Measurements from ENCODE around the gene LCNL1.

DNA sequence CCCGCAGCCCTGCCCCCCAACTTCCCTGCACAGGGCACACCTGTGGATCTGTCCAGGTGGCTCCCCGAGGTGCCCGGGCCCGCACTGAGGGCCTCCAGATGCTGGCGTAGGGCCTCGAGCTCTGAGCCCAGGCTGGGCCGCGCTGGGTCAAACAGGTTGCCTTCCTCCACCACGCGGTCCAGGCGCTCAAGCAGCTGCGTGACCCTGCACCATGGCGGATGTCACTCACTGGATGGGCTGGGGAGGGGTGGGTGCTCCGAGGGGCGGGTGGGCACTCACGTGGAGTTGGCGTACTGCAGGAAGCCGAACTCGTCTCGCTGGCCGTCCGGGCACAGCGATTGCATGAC, 39.8 kb downstream of the LCNL1 start:
- TF ChIP-seq, protein P1, sequence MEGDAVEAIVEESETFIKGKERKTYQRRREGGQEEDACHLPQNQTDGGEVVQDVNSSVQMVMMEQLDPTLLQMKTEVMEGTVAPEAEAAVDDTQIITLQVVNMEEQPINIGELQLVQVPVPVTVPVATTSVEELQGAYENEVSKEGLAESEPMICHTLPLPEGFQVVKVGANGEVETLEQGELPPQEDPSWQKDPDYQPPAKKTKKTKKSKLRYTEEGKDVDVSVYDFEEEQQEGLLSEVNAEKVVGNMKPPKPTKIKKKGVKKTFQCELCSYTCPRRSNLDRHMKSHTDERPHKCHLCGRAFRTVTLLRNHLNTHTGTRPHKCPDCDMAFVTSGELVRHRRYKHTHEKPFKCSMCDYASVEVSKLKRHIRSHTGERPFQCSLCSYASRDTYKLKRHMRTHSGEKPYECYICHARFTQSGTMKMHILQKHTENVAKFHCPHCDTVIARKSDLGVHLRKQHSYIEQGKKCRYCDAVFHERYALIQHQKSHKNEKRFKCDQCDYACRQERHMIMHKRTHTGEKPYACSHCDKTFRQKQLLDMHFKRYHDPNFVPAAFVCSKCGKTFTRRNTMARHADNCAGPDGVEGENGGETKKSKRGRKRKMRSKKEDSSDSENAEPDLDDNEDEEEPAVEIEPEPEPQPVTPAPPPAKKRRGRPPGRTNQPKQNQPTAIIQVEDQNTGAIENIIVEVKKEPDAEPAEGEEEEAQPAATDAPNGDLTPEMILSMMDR (conservative IDR thresholded peaks at IDR 0.05; ENCODE audit: low read length), result no peak
- TF ChIP-seq EZH2phosphoT487 (IDR thresholded peaks at IDR 0.05; ENCODE audit: borderline replicate concordance), result no peak

Data from Loucy (cell line).